ENCODE results near the gene CCDC71. TPM values are rescaled to one million over a fixed set of nuclear protein-coding genes. Genes with fewer than 3 reads are reported as not detected.

Gene CCDC71
- total and polyA plus RNA-seq, 2 of the 13 experiments (the other 11 are each of a cell fraction or from before 2014, with no cell fraction given), result 9.7 to 14.3 TPM

DNA sequence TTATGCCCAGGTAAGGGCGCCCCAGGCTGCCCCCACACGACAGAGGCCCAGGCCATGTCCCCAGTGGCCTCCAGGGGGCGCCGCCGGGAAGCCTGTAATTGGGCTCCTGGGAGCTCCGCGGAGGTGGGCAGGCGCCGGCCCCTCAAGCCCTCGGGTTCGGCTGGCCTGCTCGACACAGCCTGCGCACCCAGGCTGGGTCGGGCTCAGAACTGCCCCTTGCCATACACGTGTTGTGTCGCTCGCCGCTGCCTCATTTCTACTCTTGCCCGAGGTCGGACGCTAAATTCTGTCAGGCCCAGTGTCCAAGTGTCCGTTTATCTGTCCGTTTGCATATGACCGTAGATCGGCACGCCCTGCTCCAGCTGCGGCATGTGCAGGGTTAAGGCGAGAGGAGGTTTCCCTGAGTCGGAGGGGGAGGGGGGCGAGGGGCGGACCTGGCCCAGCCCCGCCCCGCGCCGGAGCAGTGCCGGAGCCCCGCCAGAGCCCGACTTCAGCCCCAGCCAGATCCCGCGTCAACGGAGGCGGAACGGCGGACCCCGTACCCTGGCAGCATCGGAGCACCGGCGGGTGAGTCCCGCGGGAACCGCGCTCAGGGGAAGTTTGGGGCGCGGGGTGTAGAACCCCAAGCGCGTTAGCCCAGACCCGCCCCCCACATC, 5.1 kb upstream of the CCDC71 start, which contains the start of gene KLHDC8B (continued):
- peak; percentile 74 for TF ChIP-seq ZNF335 (CRISPR knock-in tag; IDR thresholded peaks at IDR 0.05)
- peak; percentile 36; the same call in 1 of the 2 replicates for TF ChIP-seq MIER3 (CRISPR knock-in tag; IDR thresholded peaks at IDR 0.05; ENCODE audit: borderline replicate concordance)
- TF ChIP-seq BHLHE40 (IDR thresholded peaks at IDR 0.05; ENCODE audit: low read length), result peak; percentile 64
- TF ChIP-seq MIER2 (CRISPR knock-in tag; IDR thresholded peaks at IDR 0.05), result no peak
- TF ChIP-seq, protein P1, sequence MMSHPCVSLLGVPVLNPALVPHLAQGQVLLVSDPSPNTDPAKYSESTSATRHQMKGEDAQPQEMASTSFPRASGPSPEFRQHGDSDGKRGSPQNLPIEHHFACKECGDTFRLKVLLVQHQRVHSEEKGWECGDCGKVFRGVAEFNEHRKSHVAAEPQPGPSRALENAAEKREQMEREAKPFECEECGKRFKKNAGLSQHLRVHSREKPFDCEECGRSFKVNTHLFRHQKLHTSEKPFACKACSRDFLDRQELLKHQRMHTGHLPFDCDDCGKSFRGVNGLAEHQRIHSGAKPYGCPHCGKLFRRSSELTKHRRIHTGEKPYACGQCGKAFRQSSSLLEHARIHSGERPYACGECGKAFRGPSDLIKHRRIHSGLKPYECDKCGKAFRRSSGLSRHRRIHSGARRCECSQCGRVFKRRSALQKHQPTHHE (CRISPR knock-in tag; IDR thresholded peaks at IDR 0.05; ENCODE audit: borderline replicate concordance), result 0 out of 2 replicates have a peak, but pooled peaks have one; percentile 30
- peak; percentile 57; the same call in 1 of the 2 replicates for TF ChIP-seq ZNF564 (CRISPR knock-in tag; IDR thresholded peaks at IDR 0.05)
- TF ChIP-seq BORCS8-MEF2B (CRISPR knock-in tag; IDR thresholded peaks at IDR 0.05), result peak; percentile 39; the same call in 1 of the 2 replicates
- peak; percentile 31; the same call in 1 of the 2 replicates for TF ChIP-seq ZNF609 (CRISPR knock-in tag; IDR thresholded peaks at IDR 0.05; ENCODE audit: borderline replicate concordance)
- TF ChIP-seq ZNF709 (CRISPR knock-in tag; IDR thresholded peaks at IDR 0.05), result peak; percentile 80
- no peak for TF ChIP-seq NONO (IDR thresholded peaks at IDR 0.05)
- peak; percentile 73; the same call in 1 of the 2 replicates for TF ChIP-seq NONO (CRISPR knock-in tag; conservative IDR thresholded peaks at IDR 0.05)
- TF ChIP-seq RBAK (CRISPR knock-in tag; IDR thresholded peaks at IDR 0.05), result no peak
- TF ChIP-seq, protein P2, sequence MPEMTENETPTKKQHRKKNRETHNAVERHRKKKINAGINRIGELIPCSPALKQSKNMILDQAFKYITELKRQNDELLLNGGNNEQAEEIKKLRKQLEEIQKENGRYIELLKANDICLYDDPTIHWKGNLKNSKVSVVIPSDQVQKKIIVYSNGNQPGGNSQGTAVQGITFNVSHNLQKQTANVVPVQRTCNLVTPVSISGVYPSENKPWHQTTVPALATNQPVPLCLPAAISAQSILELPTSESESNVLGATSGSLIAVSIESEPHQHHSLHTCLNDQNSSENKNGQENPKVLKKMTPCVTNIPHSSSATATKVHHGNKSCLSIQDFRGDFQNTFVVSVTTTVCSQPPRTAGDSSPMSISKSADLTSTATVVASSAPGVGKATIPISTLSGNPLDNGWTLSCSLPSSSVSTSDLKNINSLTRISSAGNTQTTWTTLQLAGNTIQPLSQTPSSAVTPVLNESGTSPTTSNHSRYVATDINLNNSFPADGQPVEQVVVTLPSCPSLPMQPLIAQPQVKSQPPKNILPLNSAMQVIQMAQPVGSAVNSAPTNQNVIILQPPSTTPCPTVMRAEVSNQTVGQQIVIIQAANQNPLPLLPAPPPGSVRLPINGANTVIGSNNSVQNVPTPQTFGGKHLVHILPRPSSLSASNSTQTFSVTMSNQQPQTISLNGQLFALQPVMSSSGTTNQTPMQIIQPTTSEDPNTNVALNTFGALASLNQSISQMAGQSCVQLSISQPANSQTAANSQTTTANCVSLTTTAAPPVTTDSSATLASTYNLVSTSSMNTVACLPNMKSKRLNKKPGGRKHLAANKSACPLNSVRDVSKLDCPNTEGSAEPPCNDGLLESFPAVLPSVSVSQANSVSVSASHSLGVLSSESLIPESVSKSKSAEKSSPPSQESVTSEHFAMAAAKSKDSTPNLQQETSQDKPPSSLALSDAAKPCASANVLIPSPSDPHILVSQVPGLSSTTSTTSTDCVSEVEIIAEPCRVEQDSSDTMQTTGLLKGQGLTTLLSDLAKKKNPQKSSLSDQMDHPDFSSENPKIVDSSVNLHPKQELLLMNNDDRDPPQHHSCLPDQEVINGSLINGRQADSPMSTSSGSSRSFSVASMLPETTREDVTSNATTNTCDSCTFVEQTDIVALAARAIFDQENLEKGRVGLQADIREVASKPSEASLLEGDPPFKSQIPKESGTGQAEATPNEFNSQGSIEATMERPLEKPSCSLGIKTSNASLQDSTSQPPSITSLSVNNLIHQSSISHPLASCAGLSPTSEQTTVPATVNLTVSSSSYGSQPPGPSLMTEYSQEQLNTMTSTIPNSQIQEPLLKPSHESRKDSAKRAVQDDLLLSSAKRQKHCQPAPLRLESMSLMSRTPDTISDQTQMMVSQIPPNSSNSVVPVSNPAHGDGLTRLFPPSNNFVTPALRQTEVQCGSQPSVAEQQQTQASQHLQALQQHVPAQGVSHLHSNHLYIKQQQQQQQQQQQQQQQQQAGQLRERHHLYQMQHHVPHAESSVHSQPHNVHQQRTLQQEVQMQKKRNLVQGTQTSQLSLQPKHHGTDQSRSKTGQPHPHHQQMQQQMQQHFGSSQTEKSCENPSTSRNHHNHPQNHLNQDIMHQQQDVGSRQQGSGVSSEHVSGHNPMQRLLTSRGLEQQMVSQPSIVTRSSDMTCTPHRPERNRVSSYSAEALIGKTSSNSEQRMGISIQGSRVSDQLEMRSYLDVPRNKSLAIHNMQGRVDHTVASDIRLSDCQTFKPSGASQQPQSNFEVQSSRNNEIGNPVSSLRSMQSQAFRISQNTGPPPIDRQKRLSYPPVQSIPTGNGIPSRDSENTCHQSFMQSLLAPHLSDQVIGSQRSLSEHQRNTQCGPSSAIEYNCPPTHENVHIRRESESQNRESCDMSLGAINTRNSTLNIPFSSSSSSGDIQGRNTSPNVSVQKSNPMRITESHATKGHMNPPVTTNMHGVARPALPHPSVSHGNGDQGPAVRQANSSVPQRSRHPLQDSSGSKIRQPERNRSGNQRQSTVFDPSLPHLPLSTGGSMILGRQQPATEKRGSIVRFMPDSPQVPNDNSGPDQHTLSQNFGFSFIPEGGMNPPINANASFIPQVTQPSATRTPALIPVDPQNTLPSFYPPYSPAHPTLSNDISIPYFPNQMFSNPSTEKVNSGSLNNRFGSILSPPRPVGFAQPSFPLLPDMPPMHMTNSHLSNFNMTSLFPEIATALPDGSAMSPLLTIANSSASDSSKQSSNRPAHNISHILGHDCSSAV (CRISPR knock-in tag; IDR thresholded peaks at IDR 0.05; ENCODE audit: borderline replicate concordance), result no peak
- TF ChIP-seq PCBP1 (IDR thresholded peaks at IDR 0.05; ENCODE audit: borderline replicate concordance, low read depth, low read length), result no peak
- peak; percentile 90 for TF ChIP-seq RAD21 (CRISPR knock-in tag; IDR thresholded peaks at IDR 0.05)

Data from HepG2 (cell line).